GM19099 (cell line): Measurements from ENCODE around the gene SUPT4H1.

Experiments
- POLR2A ChIP-seq: IDR thresholded peaks from 3 replicates; pipeline ENCODE4 v1.6.1; 2011; ENCODE audit warnings: low read depth; ENCODE audit not compliant: insufficient read length; ENCODE audit errors: extremely low read depth

The SUPT4H1 gene

GRCh38 chr17:58382872-58383242, 30.9 kb upstream of the SUPT4H1 start:
- TF ChIP-seq POLR2A: no peak

DNA sequence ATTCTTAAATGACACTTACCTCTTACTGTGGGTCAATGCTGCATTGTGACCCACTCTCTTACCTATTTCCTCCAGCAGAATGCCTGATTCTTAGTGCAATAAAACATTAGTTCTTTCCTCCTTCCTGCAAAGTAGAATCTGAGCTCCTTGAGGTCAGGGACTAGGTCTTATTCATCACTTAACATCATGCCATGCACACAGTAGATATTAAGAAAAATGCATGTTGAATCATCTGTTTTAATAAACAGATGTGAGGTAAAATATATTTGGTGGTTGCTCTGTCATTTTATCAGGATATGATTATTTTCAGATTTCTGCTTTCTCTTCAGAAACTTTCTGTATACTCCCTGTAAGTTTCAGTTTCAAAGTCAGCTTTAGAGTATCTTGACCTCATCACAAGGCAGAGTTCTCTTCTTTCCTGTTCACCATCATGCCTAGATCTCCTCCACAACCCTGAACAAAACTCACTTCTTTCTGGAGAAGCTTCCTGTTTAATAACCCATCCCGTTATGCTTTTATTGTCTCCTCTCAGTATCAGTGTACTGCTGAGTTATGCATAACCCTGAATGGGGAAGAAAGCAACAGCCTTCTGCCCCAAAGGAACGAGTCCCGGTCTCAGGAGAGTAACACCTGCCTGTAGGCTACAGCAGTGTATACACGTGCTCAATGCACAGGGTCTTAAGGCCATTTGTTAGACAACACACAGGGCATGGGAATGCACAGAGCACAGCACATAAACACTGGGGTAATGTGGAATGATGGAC, 30.3 kb upstream of the SUPT4H1 start:
- no peak for TF ChIP-seq POLR2A

GRCh38 chr17:58381124-58382035, 29.4 kb upstream of the SUPT4H1 start:
- TF ChIP-seq POLR2A: no peak

- TF ChIP-seq POLR2A: no peak
These were observed 28.5 kb upstream of the SUPT4H1 start for GRCh38 chr17:58380207-58381123.

- no peak for TF ChIP-seq POLR2A
These were observed 27.5 kb upstream of the SUPT4H1 start for GRCh38 chr17:58379511-58379824.

- no peak for TF ChIP-seq POLR2A
These were observed 26.9 kb upstream of the SUPT4H1 start for GRCh38 chr17:58378733-58379510.

DNA sequence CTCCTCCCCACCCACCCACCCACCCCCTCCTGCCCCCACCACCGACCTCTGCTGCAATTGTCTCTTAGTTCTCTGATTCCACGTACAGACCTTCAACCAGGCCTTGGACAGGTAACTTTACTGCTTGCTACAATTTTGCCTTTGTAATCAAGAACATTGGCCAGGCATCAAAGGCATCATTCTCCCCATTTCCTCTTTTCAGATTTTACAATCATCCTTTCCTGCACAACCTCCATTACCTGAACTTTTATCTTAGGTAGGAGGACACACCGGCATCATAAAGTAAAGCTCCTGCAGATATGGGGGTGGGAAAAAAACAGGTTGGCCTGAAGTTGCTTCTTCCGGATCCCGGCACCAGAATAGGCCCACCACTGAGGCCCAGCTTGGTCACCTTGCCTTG, 25.7 kb upstream of the SUPT4H1 start:
- no peak for TF ChIP-seq POLR2A

DNA sequence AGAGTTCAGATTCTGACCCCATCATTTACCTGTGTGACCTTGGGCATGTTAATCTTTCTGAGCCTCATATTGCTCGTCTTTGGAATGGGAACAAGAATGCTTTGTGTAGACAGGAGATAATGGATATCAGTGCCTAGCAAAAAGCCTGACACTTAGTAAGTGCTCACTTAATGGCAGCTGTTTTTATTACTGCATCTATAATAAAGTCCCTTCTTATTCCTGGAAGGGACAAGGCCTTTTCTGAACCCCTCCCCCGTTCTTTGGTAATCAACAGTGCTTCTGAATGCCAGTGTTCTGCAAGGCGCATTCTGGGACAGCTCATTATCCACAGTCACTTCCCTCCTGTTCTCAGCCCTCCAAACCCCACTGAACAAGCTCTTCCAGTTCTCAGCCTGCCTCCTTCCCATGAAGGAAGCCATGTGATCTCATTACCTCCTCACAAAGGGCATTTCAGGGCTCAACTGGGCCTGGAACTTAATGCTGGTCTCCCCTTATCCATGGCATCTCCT, 25.1 kb upstream of the SUPT4H1 start:
- no peak for TF ChIP-seq POLR2A

DNA sequence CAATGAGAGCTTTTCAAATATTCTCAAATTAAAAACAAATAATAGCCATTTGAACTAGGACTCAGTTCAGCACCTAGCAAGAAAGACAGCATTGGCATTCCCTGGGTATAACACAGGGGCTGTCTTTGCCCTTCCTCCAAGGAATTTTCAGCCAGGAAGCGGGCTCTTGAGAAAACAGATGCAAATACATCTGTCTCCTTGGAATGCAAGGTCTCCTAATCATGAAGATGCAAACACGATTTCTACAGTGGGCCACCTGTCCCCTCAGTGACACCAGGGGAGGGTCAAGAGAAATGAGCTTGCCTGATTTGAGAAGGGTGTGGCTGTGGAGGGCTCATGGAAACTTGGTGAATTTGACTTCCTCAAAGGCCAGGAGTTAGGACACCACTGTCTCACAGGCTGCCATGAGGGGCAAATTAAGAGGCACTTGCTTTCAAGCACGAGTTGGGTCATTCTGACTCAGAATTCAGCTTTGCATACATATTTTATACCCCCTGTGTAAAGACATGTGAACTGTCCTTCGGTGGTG, 24.5 kb upstream of the SUPT4H1 start:
- no peak for TF ChIP-seq POLR2A

DNA sequence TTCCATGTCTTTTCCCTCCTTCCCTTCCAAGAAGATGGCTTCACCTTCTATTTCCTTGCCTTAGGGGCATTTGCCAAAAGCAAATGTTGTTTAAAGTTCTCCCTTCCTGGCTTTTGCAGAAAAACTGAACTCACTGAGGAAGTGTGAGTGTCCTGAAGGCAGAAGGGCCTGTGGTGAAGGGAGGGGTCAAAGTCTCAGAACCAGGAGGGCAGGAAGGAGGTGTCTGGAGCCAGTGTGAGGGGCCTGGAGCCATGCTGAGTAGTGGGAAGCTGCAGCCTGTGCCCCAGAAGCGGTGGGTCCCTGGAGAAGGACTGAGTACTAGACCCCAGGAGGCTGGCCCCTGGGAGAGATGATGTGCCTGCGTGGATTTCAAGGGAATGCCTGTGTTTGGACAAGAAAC, 23.8 kb upstream of the SUPT4H1 start:
- no peak for TF ChIP-seq POLR2A

GRCh38 chr17:58375256-58375655, 23.3 kb upstream of the SUPT4H1 start:
- no peak for TF ChIP-seq POLR2A

GRCh38 chr17:58373923-58374322, 21.9 kb upstream of the SUPT4H1 start:
- no peak for TF ChIP-seq POLR2A

DNA sequence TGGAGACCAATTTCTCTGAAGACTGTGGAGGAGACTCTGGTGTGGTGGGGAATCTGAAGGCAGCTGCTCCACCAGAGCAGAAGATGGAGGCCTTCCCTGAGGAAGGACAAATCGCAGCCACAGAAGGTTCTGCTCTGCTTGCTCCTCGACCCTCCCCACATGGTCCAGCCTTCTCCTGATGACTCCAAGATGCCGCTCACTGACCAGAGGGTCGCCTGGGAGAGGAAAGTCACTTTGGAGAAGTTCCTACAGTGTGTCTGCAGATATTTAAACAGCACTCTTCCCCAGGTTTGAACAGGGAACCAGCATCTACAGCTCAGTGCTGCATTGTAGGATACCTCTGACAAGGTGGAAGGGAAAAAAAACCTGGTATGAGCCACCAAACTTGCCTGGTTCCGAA, 21.0 kb upstream of the SUPT4H1 start:
- no peak for TF ChIP-seq POLR2A

DNA sequence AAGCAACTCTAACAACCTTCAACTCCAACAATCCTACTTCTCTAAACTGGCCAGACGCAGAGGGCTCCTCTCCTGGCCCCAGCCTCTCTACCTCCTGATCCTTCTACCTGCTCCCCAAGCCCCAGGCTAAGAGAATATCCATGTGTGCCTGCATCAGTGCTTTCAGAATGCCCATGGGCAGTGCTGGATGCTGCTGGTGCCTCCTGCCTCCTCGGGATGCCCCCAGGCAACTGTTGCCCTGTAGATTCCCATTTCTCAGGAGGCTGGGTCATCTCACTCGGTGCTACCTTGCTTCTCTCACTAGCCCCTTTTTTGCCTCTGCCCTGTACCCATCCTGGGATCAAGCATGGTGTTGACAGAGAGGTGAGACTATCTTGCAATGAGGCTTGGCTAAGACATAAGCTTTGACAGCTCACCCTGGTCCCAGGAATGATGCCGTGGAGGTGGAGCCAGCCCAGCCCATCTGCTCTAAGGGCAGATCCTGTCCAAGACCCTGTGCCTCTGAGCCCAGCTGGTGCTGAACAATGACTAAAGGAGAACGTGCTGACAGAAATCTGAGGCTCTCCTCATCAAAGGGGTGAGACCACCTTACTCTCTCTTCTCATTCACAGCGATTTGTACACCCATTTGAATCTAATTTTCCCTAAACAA, 19.4 kb upstream of the SUPT4H1 start:
- TF ChIP-seq POLR2A: no peak

- no peak for TF ChIP-seq POLR2A
These were observed 18.7 kb upstream of the SUPT4H1 start for GRCh38 chr17:58370716-58371115.
